NK-92 (cell line): ENCODE measurements around the gene HS3ST6.
A peak's percentile ranks its signal among the peaks of the same experiment; 100 is the strongest.
"Not testable (repeated sequence)": the region's sequence is repeated elsewhere in the genome, so short reads cannot be mapped to it uniquely, and the experiment has no call there.

Source experiments
- DNase-seq: peaks from one replicate; lab custom pipeline; 2025; ENCODE audit not compliant: unreplicated experiment; lab: John Stamatoyannopoulos, UW

HS3ST6 gene

GRCh38 chr16:1918351-1919326 is at the start of gene HS3ST6:
Gene HS3ST6, minus strand, starts transcription at chr16:1918415. Its CDS starts 92 bp downstream, at chr16:1918323.
- DNase-seq, result no peak

- DNase-seq, result no peak
These were observed 48.2 kb upstream of the HS3ST6 start, which contains the start of gene RNF151 for GRCh38 chr16:1966460-1966859. Gene RNF151, plus strand, starts transcription at chr16:1966856. Its CDS starts 26 bp downstream, at chr16:1966882.

- no peak for DNase-seq
These were observed 47.3 kb upstream of the HS3ST6 start for GRCh38 chr16:1965396-1966001.

- DNase-seq, result peak; percentile 90
These were observed 46.5 kb upstream of the HS3ST6 start, which contains the start of gene RPS2 for GRCh38 chr16:1964506-1965395. Gene RPS2, minus strand, starts transcription at chr16:1964826. Its CDS starts 201 bp downstream, at chr16:1964625.

GRCh38 chr16:1963806-1964505 is 45.7 kb upstream of the HS3ST6 start:
- DNase-seq, result no peak

- not testable (repeated sequence) for DNase-seq
These were observed 44.2 kb upstream of the HS3ST6 start for GRCh38 chr16:1962161-1963153.

GRCh38 chr16:1961651-1962067 is 43.4 kb upstream of the HS3ST6 start:
- DNase-seq, result no peak

GRCh38 chr16:1960665-1961630 is 42.7 kb upstream of the HS3ST6 start:
- DNase-seq, result no peak

GRCh38 chr16:1959269-1960039 is 41.2 kb upstream of the HS3ST6 start, which contains the start of gene NDUFB10:
Gene NDUFB10, plus strand, starts transcription at chr16:1959538. Its CDS starts 87 bp downstream, at chr16:1959625.
- DNase-seq, result no peak

GRCh38 chr16:1958715-1959268 is 40.6 kb upstream of the HS3ST6 start:
- DNase-seq, result no peak

- DNase-seq, result not testable (repeated sequence)
These were observed 39.9 kb upstream of the HS3ST6 start for GRCh38 chr16:1958143-1958491.

- DNase-seq, result not testable (repeated sequence)
These were observed 39.4 kb upstream of the HS3ST6 start for GRCh38 chr16:1957434-1958142.

- DNase-seq, result no peak
These were observed 35.5 kb upstream of the HS3ST6 start for GRCh38 chr16:1953734-1954133.

- no peak for DNase-seq
These were observed 32.3 kb upstream of the HS3ST6 start for GRCh38 chr16:1950559-1950958.

GRCh38 chr16:1950047-1950446 is 31.8 kb upstream of the HS3ST6 start:
- no peak for DNase-seq

- DNase-seq, result no peak
These were observed 31.3 kb upstream of the HS3ST6 start for GRCh38 chr16:1949507-1949906.
